Fibroblast of lung (primary cell): ENCODE results near the gene DAD1. TPM values are rescaled to one million over a fixed set of nuclear protein-coding genes. Genes with fewer than 3 reads are reported as not detected.

Experiments used
- DNase-seq, 2 donors: peaks; one replicate each; pipeline versions ENCODE4 v3.0.0 to v3.0.0-alpha.2; 2010; ENCODE audit warnings: low read depth in 2 of 2
- H2AFZ ChIP-seq: 2 replicates; pipeline ENCODE4 v1.5.1; 2012; ENCODE audit warnings: low read length, control low read depth, inconsistent platforms
- H3K27ac ChIP-seq: 2 replicates; pipeline ENCODE4 v1.5.1; 2011; ENCODE audit warnings: low read length, control low read depth; ENCODE audit not compliant: insufficient read depth
- H3K27me3 ChIP-seq: 2 replicates; pipeline ENCODE4 v1.5.1; 2011; ENCODE audit warnings: mild to moderate bottlenecking, low read length; ENCODE audit not compliant: control insufficient read depth, insufficient read depth
- H3K36me3 ChIP-seq: 2 replicates; pipeline ENCODE4 v1.5.1; 2011; ENCODE audit warnings: low read length; ENCODE audit not compliant: control insufficient read depth, insufficient read depth
- H3K4me1 ChIP-seq: 2 replicates; pipeline ENCODE4 v1.5.1; 2011; ENCODE audit warnings: low read length; ENCODE audit not compliant: control insufficient read depth, insufficient read depth; ENCODE audit errors: extremely low read depth
- H3K4me2 ChIP-seq: 2 replicates; pipeline ENCODE4 v1.5.1; 2011; ENCODE audit warnings: low read length, control low read depth; ENCODE audit not compliant: insufficient read depth; ENCODE audit errors: extremely low read depth
- H3K4me3 ChIP-seq, 4 experiments: fragments of 200-600 bp in 1 of 4; sonication (generic) in 1 of 4; replicated peaks in 1 of 4; 2 replicates each; pipeline ENCODE4 v1.5.1; 2011 to 2016; ENCODE audit warnings: low read length in 4 of 4, low read depth in 3 of 4, mild to moderate bottlenecking in 3 of 4, control low read depth in 2 of 4, inconsistent platforms in 1 of 4, mixed read lengths in 1 of 4; ENCODE audit not compliant: insufficient read depth in 1 of 4; ENCODE audit errors: control extremely low read depth in 1 of 4
- H3K79me2 ChIP-seq: 2 replicates; pipeline ENCODE4 v1.5.1; 2012; ENCODE audit warnings: mild to moderate bottlenecking, low read length, inconsistent platforms; ENCODE audit not compliant: control insufficient read depth, insufficient read depth
- H3K9ac ChIP-seq: 2 replicates; pipeline ENCODE4 v1.5.1; 2011; ENCODE audit warnings: mild to moderate bottlenecking, low read length, control low read depth; ENCODE audit not compliant: insufficient read depth
- H3K9me3 ChIP-seq: 2 replicates; pipeline ENCODE4 v1.5.1; 2012; ENCODE audit warnings: low read depth, low read length; ENCODE audit not compliant: control insufficient read depth, insufficient read depth
- H4K20me1 ChIP-seq: 2 replicates; pipeline ENCODE4 v1.5.1; 2011; ENCODE audit warnings: low read length; ENCODE audit not compliant: control insufficient read depth, insufficient read depth; ENCODE audit errors: extremely low read depth
- EZH2 ChIP-seq: IDR thresholded peaks from 2 replicates; pipeline ENCODE4 v1.5.1; 2012; ENCODE audit warnings: low read length, control low read depth, mild to moderate bottlenecking; ENCODE audit errors: missing control alignments
- polyA plus RNA-seq, 2 donors: library from polyadenylated mRNA; depleted of rRNA in 1 of 2; stranded (reverse) in 1 of 2; unstranded in 1 of 2; fragments of >200 nt; gene quantifications; 2 replicates each; pipeline ENCODE4 v1.2.1, GENCODE V29; 2011 to 2012; ENCODE audit warnings: missing spikeins in 1 of 2
- total RNA-seq: library from RNA; depleted of rRNA; stranded (reverse); fragments of >200 nt; gene quantifications from 2 replicates; pipeline ENCODE4 v1.2.1, GENCODE V29; 2014
- TF ChIP-seq, protein P1 (sequence below), 2 donors: IDR thresholded peaks in 1 of 2; conservative IDR thresholded peaks in 1 of 2; 1 replicate in 1 of 2; 2 replicates in 1 of 2; pipeline ENCODE4 v1.5.1; 2011 to 2012; ENCODE audit warnings: low read length in 2 of 2, control low read depth in 1 of 2, inconsistent platforms in 1 of 2, low read depth in 1 of 2, mild to moderate bottlenecking in 1 of 2

The DAD1 gene
- total and polyA plus RNA-seq, 2 donors (not counting 1 experiment from before 2014, with no cell fraction given), result 249 to 623 TPM

DNA sequence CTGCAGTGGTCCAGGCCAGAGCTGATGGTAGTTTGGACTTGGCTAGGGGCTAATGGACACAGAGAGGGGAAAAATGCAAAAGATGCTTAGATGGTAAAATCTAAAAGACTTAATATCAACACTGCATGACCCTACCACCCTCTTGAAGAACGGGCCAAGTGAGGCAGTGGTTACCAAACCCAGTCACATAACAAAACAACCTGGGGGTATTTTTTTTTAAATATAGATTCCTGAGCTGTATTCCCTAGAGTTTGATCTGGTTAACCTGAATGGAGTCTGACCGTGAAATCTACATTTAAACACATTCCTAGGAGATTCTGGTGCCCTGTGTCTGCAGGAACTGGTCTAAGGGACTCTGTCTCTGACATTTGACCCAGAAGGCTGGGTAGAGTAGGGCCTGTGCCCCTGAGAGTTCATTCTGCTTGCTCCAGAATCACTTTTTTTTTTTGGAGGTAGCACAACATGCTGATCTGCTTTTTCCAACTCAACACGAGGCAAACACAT is 24.8 kb upstream of the DAD1 start:
- H3K9me3 ChIP-seq, result no peaks in the 10 kb centered on the region
- peaks cover 8% of the 10 kb centered on the region for H3K4me1 ChIP-seq
- peak in 1 of 2 donors; percentile 32 for DNase-seq
- no peaks in the 10 kb centered on the region for H4K20me1 ChIP-seq
- H3K27ac ChIP-seq, result peak overlapping the region; percentile 64
- H3K4me2 ChIP-seq, result peak overlapping the region; percentile 52
- no peak overlapping the region for H3K4me3 ChIP-seq
- no peaks in the 10 kb centered on the region for H3K79me2 ChIP-seq
- no peak overlapping the region for H3K9ac ChIP-seq
- H3K27me3 ChIP-seq, result no peaks in the 10 kb centered on the region
- H2AFZ ChIP-seq, result no peak overlapping the region
- H3K36me3 ChIP-seq, result peaks cover 19% of the 10 kb centered on the region
- TF ChIP-seq EZH2, result no peak
- TF ChIP-seq, protein P1, sequence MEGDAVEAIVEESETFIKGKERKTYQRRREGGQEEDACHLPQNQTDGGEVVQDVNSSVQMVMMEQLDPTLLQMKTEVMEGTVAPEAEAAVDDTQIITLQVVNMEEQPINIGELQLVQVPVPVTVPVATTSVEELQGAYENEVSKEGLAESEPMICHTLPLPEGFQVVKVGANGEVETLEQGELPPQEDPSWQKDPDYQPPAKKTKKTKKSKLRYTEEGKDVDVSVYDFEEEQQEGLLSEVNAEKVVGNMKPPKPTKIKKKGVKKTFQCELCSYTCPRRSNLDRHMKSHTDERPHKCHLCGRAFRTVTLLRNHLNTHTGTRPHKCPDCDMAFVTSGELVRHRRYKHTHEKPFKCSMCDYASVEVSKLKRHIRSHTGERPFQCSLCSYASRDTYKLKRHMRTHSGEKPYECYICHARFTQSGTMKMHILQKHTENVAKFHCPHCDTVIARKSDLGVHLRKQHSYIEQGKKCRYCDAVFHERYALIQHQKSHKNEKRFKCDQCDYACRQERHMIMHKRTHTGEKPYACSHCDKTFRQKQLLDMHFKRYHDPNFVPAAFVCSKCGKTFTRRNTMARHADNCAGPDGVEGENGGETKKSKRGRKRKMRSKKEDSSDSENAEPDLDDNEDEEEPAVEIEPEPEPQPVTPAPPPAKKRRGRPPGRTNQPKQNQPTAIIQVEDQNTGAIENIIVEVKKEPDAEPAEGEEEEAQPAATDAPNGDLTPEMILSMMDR (conservative IDR thresholded peaks at IDR 0.05 in 1 of 2, IDR thresholded peaks at IDR 0.05 in 1 of 2; ENCODE audit: low read depth in 1 of 2, low read length in 2 of 2), result no peak

DNA sequence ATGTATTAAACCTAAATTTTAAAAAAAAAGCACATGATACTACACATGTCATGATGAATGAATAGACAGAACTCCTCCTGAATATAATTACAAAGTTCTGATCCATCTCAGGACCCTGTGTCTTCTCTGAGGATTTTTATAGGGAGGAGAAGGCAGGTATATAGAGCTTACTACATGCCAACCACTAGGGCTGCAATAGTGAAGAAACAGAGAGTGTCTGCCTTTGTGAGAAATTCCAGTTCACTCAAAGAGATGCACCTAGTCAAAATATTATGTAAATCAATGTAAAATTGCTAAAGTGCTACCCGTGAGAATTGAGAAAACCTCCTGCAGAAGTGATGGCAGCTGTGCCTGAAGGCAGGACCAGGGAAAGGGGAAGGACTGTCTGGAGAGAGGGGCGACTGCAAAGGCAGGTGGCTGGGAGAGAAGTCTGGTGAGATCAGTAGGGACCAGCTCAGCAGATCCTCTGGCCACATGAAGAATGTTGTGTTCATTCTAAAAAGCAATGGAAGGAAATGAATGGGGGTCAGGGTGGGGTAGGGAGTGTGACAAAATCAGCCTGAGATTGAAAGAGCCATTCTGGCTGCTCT is 24.2 kb upstream of the DAD1 start:
- Histone ChIP-seq H3K79me2 (no peaks in the 10 kb centered on the region), H3K27me3 (no peaks in the 10 kb centered on the region), H3K4me2 (peak overlapping the region; percentile 23), H3K9ac (no peak overlapping the region), H4K20me1 (no peaks in the 10 kb centered on the region), H3K9me3 (no peaks in the 10 kb centered on the region), H3K4me1 (peaks cover 8% of the 10 kb centered on the region), H3K36me3 (peaks cover 21% of the 10 kb centered on the region), H3K4me3 (no peak overlapping the region), H3K27ac (peak overlapping the region; percentile 64), H2AFZ (no peak overlapping the region)
- peak in 1 of 2 donors; percentile 20 for DNase-seq
- TF ChIP-seq, protein P1 (conservative IDR thresholded peaks at IDR 0.05 in 1 of 2, IDR thresholded peaks at IDR 0.05 in 1 of 2; ENCODE audit: low read depth in 1 of 2, low read length in 2 of 2), result peak in 1 of 2 donors; percentile 22
- TF ChIP-seq EZH2, result no peak

DNA sequence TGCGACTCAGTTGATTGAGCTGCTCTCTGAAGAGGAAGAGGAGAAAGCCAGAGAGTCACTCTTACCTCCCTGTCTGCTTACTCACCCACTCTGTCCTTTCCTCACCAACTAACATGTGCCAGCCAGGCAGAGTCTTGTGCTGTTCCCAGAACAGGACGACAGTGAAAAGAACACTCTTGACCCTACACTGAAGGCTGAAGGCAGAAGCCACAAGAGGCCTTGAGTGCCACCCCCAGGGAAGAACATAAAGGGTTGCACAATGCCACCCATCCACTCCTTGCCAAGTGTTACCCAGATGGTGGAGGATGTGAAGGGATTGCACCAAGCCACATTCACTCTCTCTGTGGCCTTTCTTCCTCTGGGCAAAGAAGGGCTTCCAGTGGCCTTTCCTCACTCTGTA is 21.9 kb upstream of the DAD1 start:
- Histone ChIP-seq H3K4me2 (no peak overlapping the region), H4K20me1 (no peaks in the 10 kb centered on the region), H3K9me3 (no peaks in the 10 kb centered on the region), H3K27me3 (no peaks in the 10 kb centered on the region), H3K79me2 (no peaks in the 10 kb centered on the region), H3K27ac (no peak overlapping the region), H3K4me1 (peaks cover 8% of the 10 kb centered on the region), H3K9ac (no peak overlapping the region), H2AFZ (no peak overlapping the region), H3K4me3 (no peak overlapping the region), H3K36me3 (peaks cover 22% of the 10 kb centered on the region)
- TF ChIP-seq, protein P1 (conservative IDR thresholded peaks at IDR 0.05 in 1 of 2, IDR thresholded peaks at IDR 0.05 in 1 of 2; ENCODE audit: low read depth in 1 of 2, low read length in 2 of 2), result no peak
- no peak for TF ChIP-seq EZH2
- no peak for DNase-seq
